OCI-LY7 (cell line): ENCODE measurements around the gene RBM44. TPM values are rescaled to one million over a fixed set of nuclear protein-coding genes. Genes with fewer than 3 reads are reported as not detected.

Experiments used
- BruUV-seq: library from RNA; stranded (reverse); fragments of 400-500 nt; replicated peaks from 2 replicates; lab custom pipeline; 2021; lab: Mats Ljungman, UMichigan
- CTCF ChIA-PET: fragments of 300-600 bp; sonication (Branson Sonifier 250); formaldehyde crosslinking; loops from one replicate; lab custom pipeline; 2022; ENCODE audit warnings: antibody characterized with exemption; ENCODE audit not compliant: unreplicated experiment; lab: Charles Lee
- POLR2A ChIA-PET: fragments of 300-600 bp; sonication (Branson Sonifier 250); formaldehyde crosslinking; loops from one replicate; lab custom pipeline; 2022; ENCODE audit warnings: antibody characterized with exemption; lab: Charles Lee
- DNase-seq: peaks from one replicate; pipeline ENCODE4 v3.0.0-alpha.2; 2015; ENCODE audit warnings: low spot score
- H2AFZ ChIP-seq: fragments of 200-600 bp; sonication (generic), shearing (Covaris generic); 2 replicates; pipeline ENCODE4 v1.6.1; 2014; ENCODE audit warnings: mild to moderate bottlenecking, antibody characterized with exemption, low read length, moderate library complexity
- H3K27ac ChIP-seq: fragments of 200-600 bp; sonication (generic); 2 replicates; pipeline ENCODE4 v1.5.1; 2014; ENCODE audit warnings: mixed run types, low read depth, mild to moderate bottlenecking, moderate library complexity, low read length, inconsistent platforms; ENCODE audit not compliant: poor library complexity, severe bottlenecking
- H3K36me3 ChIP-seq: fragments of 200-600 bp; sonication (generic); 2 replicates; pipeline ENCODE4 v1.6.1; 2014; ENCODE audit warnings: mild to moderate bottlenecking, antibody characterized with exemption, low read length, moderate library complexity, mixed read lengths; ENCODE audit not compliant: insufficient read depth
- H3K4me1 ChIP-seq: fragments of 200-600 bp; sonication (generic); 2 replicates; pipeline ENCODE4 v1.5.1; 2014; ENCODE audit warnings: mild to moderate bottlenecking, low read length; ENCODE audit not compliant: insufficient read depth, poor library complexity, severe bottlenecking
- H3K4me2 ChIP-seq: fragments of 200-600 bp; sonication (generic); 2 replicates; pipeline ENCODE4 v1.6.1; 2014; ENCODE audit warnings: mild to moderate bottlenecking, low read length
- H3K4me3 ChIP-seq: fragments of 200-600 bp; sonication (generic); 2 replicates; pipeline ENCODE4 v1.5.1; 2014; ENCODE audit warnings: mild to moderate bottlenecking, low read depth, low read length; ENCODE audit not compliant: poor library complexity, severe bottlenecking
- H3K79me2 ChIP-seq: fragments of 200-600 bp; sonication (generic); 2 replicates; pipeline ENCODE4 v1.6.1; 2016; ENCODE audit warnings: low read depth, mild to moderate bottlenecking, low read length, moderate library complexity, mixed read lengths; ENCODE audit not compliant: insufficient read depth
- H3K9me2 ChIP-seq: fragments of 200-600 bp; sonication (generic); 2 replicates; pipeline ENCODE4 v1.6.1; 2016; ENCODE audit warnings: mild to moderate bottlenecking, low read length, mixed read lengths; ENCODE audit not compliant: insufficient read depth
- H3K9me3 ChIP-seq: fragments of 200-600 bp; sonication (generic); 2 replicates; pipeline ENCODE4 v1.6.1; 2014; ENCODE audit warnings: mild to moderate bottlenecking, mixed run types, low read length, mixed read lengths
- H4K20me1 ChIP-seq: fragments of 200-600 bp; sonication (generic); 2 replicates; pipeline ENCODE4 v1.6.1; 2014; ENCODE audit warnings: mild to moderate bottlenecking, antibody characterized with exemption, low read length, moderate library complexity, mixed read lengths; ENCODE audit not compliant: insufficient read depth
- CTCF ChIP-seq: fragments of 200-600 bp; sonication (generic); conservative IDR thresholded peaks from 2 replicates; pipeline ENCODE4 v1.5.1; 2014; ENCODE audit warnings: mild to moderate bottlenecking, antibody characterized with exemption, low read length, moderate library complexity, mixed read lengths
- EZH2phosphoT487 ChIP-seq: fragments of 200-600 bp; sonication (generic); IDR thresholded peaks from 2 replicates; pipeline ENCODE4 v1.6.1; 2018; ENCODE audit warnings: low read depth, borderline replicate concordance, mild to moderate bottlenecking, mixed run types, antibody characterized with exemption, low read length, moderate library complexity, mixed read lengths
- intact Hi-C: fragments of 100-400 bp; cut with micrococcal nuclease; formaldehyde crosslinking; loops from one replicate; pipeline ENCODE4 v1.10.0; 2022; ENCODE audit not compliant: unreplicated experiment
- total RNA-seq, 2 experiments: library from RNA; depleted of rRNA in 1 of 2; stranded (reverse); fragments of >200 nt in 1 of 2; shearing (Covaris generic) in 1 of 2; gene quantifications; 2 replicates each; pipeline ENCODE4 v1.2.3, GENCODE V29; 2014 to 2022

Gene RBM44
- total RNA-seq, 2 experiments from 2014 or later, result 0.72 to 1.2 TPM

- CTCF ChIA-PET, result no interaction called here
- Histone ChIP-seq H3K4me1 (no peaks in the 10 kb centered on the region), H3K4me3 (no peak overlapping the region), H2AFZ (no peak overlapping the region), H3K27ac (no peak overlapping the region), H3K36me3 (no peaks in the 10 kb centered on the region), H3K9me3 (no peaks in the 10 kb centered on the region), H3K9me2 (no peaks in the 10 kb centered on the region), H3K4me2 (no peak overlapping the region), H3K79me2 (no peaks in the 10 kb centered on the region), H4K20me1 (no peaks in the 10 kb centered on the region)
- no peak for DNase-seq
- TF ChIP-seq CTCF (no peak), EZH2phosphoT487 (no peak)
- POLR2A ChIA-PET, result no interaction called here
- BruUV-seq, result no TSS peak
- intact Hi-C loops, result no loop called here
Measured at GRCh38 chr2:237873421-237873831, 74.8 kb downstream of the RBM44 start.

GRCh38 chr2:237873897-237874551 is 75.4 kb downstream of the RBM44 start:
- no peaks in the 10 kb centered on the region for H3K4me1 ChIP-seq
- CTCF ChIA-PET, result no interaction called here

More at GRCh38 chr2:237873897-237874551, 75.4 kb downstream of the RBM44 start:
- no peak for DNase-seq
- Histone ChIP-seq H4K20me1 (no peaks in the 10 kb centered on the region), H3K9me2 (no peaks in the 10 kb centered on the region), H3K79me2 (no peaks in the 10 kb centered on the region), H3K4me3 (no peak overlapping the region), H3K36me3 (no peaks in the 10 kb centered on the region), H3K4me2 (no peak overlapping the region), H3K9me3 (no peaks in the 10 kb centered on the region), H3K27ac (no peak overlapping the region), H2AFZ (no peak overlapping the region)
- BruUV-seq, result no TSS peak
- TF ChIP-seq CTCF (no peak), EZH2phosphoT487 (no peak)
- POLR2A ChIA-PET, result no interaction called here
- intact Hi-C loops, result no loop called here
